Fibroblast of skin of back (primary cell): Measurements from ENCODE around the gene MFNG.

ENCODE experiments used
- DNase-seq: peaks from one replicate; pipeline ENCODE4 v3.0.0-alpha.2; 2013

Gene MFNG

DNA sequence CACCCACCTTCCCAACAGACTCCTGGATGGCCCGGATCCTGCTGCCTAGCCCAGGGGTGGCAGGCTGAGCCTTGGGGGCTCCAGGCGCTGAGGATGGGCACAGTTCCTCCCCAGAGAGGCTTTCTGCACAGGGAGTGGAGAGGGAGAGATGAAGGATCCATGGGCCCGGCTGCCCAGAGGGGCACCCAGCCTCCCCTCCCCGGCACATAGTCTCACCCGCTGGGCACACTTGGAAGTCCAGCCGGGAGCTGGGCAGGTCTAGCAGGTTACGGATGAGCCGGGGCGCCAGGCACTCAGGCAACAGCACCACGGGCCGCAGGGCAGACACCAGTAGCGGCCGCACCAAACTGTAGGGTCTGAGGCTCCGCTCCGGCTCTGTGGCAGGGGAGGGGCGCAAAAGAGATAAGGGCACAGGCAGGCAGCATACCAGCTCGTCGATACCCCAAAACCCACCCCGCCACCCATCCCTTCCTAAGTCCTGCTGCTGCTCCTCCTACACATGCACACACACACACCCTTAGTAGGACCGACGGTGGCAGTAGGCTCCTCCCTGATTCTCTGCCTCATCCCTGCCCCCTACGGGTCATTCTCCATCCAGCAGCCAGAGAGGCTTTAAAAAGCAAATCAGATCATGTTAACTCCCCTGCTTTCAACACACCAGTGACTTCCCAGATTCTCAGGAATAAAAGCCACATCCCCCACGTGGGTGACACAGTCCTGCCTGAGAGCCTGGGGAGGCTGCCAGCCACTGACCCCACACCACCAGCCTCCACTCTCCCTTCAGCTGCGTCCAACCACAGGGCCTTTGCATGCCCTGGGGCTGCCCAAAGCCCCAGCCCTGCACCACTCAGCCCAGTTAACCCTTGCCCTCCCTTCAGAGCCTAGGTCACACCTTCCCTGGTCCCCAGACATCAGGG lies 6.5 kb upstream of the MFNG start:
- peak; percentile 58 for DNase-seq

DNA sequence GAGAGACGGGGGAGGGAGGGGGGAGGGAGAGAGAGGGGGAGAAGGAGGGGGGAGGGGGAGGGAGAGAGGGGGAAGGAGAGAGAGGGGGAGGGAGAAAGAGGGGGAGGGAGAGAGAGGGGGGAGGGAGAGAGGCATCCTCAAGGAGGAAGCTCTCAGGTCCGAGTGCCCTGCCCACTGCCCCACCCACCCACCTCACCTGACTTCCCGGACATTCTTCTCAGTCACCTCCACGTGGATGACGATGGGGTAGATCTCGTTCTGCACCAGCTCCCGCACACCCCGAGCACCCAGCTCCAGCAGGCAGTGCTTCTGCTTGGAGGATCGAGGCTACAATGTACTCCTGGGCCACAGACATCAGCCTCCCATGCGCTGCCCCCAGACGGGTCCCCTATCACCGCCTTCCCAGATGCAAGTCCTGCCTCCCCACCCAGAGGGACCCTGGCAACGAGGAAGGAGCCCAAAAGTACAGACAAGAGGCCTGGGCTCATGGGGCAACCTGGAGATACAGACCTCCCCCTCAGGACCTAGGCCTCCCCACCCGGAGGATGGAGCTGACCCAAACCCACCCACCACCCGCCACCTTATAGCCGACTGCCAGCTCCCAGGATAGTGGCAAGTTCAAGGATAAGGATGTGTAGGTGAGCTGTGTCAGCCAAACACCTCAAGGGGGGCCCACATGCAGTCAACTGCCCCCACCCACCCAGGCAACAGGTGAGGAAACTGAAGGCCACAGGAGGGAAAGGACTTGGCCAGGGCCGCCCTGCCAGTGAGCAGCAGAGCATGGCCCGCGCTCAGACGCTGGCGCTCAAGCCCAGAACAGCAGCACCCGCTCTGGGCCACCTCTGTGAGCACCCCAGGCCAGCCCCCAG lies 5.6 kb upstream of the MFNG start:
- DNase-seq, result no peak

DNA sequence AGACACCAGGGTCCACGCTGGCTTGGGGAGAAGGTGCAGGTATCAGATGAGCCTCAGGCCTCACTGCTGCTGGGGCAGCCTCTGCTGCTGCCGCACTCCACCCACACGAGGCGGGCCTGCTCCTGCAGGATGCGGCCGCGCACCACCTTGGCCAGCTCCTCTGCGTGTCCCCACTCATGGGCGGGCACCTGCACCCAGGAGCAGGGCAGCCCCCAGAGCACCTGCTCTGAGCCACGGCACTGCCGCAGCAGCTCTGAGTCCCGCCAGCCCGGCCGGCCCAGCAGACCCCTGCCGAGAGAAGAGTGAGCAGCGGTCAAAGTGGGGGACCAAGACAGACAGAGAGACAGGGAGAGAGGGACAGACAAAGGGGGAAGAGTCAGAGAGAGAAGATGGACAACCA lies 4.9 kb upstream of the MFNG start:
- no peak for DNase-seq

DNA sequence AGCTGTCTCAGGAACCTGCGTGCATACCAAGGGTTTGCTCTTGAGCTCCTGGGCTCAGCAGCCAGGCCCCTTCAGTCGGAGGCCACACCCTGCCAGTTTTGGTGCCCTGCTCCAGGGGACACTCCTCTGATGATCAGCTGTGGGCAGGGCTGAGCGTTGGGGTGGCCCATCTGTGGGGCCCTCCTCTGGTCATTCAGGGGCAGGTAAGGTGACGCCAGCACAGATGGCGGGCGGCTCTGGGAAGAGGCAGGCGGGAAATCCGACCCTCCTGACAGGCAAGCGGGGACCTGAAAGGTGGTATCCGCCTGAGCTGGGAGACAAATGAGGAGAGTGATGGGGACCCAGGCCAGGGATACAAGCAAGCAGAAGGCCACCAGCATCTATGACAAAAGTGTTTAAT lies 3.8 kb upstream of the MFNG start:
- DNase-seq, result no peak

DNA sequence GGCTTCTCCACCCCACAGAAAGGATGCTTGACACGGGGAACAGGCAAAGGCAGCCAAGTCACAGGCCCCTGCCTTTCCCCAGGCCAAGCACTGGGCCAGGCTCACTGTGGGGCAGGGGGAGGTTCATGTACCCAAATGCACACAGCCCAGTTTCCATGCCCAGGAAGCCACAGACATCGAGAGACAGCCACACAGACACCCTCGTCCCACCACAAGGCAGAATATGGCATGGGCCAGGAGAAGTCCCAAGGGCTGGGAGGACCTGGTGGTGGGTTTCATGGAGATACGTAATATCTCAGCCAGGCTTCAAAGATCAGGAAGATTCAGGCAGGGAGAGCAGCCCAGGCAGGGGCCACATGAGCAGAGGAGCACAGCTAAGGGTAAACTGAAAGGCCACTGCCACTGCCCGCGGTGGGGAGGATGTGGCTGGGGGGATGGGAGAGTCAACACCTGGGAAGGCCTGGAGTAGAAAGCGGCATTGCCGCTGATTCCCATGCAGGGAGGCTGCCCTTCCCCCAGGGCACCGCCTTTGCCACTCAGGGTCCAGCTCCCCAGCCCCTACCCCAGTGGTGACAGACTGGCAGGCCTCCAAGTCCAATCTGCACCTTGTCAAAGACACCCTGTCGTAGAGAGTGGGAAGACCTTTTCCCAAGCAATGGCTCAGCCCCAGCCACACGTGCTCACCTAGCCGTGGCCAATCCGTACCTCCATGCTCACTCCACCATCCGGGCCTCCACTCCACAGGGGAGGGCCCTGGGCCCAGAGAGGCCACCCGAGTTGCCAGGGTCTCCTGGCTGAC lies 2.4 kb upstream of the MFNG start:
- no peak for DNase-seq

DNA sequence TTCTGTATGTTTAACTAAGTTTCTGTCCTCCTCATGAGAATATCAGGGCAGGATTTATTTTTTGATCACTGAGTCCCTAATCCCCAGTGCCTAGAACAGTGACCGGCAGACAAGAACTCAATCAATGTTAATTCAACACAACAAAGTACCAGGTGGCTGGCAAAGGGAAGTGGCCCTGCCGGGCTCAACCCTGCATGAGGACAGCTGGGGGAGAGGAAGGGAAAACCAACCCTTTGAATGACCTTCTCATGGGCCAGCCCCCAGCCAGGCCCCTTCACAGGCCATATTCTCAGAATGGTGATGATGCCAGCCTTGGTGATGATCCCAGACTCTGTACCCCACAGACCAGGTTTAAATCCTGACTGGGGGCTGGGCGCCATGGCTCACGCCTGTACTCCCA lies 1.4 kb upstream of the MFNG start:
- no peak for DNase-seq

DNA sequence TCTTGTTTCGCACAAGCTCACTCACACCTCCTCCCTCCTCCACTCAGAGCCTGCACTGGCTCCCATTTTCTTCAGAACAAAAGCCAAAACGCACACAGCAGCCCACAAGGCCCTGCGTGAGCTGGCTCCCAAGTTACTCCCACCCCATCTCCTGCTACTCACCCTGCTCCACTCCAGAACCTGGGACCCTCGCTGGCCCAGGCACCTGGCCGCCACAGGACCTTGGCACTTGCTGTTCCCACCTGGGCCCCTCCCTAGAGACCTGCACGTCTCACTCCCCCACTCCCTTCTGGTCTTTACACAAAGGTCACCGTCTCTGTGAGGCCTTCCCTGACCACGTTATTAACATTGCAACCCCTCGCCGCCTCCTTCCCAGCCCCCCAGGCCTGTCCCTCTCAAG lies 945 bp upstream of the MFNG start:
- no peak for DNase-seq

DNA sequence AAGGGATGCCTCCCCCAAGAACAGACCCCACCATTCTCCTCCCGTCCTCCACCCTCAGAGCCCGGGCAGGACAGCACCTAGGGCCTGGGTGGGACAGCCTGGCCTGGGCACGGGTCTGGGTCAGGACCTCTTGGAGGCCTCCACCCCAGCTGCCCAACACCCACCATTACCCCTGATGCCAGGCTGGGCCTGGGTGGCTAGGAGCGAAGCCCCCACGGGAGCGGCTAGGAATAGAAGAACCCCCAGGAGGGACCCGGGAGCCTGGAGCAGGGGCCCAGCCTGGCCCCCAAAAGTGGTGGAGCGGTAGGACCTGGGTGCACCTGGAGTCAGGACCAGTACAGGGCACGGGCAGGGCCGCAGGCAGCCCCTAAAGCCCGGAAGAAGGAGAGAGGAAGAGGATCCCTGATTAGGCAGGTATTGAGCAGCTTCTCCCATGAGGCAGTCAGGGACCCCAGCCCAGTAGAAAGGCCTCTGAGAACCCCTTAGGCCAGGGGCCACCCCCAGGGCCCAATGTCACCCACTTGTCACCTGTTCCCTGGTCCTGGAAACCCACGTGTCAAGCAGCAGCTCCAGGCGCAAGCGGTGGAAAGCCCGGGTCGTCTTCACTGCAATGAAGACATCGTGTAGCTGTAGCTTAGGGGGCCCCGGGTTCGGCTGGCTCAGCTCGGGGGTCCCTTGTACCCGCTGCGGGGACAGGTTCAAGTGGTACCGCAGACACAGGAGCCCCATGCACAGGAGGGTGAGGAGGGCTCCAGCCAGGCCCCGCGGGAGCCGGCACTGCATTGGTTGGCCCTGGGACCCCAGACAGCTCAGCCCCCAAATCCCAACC lies 575 bp downstream of the MFNG start:
- no peak for DNase-seq

DNA sequence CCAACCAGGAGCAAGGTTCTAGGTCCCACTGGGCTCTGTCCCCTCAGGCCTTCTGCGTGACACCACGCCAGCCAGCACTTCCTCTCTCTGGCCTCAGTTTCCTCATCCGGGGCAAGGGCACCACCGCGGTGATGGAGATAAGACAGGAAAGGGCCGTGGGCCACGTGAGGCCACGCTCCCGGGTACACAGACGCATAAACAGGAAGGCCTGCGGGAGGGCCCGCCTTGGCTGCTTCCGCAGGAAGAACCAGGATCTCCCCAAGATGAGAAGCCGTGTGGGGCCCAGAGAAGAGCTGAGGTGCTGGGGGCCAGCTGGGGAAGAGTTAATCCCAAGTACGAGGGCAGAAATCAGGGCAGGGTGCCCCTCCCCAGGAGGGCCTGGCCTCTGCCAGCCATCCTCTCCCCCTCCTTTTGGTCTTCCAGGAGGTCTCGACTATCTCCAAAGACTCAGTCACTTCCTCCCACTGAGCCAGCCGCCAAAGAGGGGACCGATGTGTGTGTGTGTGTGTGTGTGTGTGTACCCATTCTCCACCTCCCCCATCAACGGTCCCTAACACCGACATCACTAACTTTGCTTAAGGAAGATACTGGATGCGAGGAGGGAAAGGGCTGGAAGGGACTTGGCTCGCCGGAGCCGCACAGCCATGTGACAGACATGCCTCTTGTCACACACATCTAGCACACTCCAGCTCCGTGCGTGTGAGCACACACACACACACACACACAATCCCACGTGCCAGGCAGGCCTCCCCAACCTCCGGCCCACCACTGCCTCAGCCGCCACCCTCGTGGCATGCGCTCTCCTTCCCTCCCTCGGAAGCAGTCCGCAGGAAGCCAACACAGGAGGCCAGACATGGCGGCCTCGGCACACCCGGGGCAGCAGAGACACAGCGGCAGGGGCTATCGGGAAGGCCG lies 1.4 kb downstream of the MFNG start:
- DNase-seq, result no peak

DNA sequence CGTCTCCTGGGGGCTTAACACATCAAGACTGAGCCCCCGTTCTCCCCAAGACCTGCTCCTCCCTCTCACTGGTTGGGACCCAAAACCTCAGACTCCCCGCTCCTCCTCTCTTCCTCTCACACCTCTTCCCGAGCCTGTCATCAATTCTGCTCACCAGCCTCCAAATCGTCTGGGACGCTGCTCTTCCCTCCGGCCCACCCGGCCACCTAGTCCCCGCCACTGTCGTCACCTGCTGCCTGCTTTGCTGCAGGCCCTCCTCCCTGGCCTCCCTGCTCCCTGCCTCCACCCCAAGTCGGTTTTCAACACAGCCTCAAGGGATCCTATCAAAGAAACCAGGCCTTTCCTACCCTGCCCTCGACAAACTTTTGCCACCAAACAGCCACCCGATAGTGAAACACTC lies 3.1 kb downstream of the MFNG start:
- no peak for DNase-seq

DNA sequence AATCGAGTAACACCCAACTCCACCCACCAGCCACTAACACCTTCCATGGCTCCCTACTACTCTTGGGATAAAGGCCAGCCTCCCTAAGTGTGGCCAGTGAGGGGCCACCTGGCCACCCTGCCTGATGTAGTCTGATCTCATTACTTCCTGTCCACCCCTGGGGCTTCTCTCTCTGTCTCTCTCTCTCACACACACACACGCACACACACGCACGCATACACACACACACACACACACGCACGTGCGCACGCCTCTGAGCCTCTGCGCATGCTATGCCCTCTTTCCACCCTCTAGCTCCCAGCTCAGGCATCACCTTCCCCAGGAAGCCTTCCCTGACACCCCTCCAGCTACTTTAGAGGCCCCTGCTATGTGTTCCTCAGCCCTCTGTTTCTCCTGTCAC lies 3.9 kb downstream of the MFNG start:
- DNase-seq, result no peak

DNA sequence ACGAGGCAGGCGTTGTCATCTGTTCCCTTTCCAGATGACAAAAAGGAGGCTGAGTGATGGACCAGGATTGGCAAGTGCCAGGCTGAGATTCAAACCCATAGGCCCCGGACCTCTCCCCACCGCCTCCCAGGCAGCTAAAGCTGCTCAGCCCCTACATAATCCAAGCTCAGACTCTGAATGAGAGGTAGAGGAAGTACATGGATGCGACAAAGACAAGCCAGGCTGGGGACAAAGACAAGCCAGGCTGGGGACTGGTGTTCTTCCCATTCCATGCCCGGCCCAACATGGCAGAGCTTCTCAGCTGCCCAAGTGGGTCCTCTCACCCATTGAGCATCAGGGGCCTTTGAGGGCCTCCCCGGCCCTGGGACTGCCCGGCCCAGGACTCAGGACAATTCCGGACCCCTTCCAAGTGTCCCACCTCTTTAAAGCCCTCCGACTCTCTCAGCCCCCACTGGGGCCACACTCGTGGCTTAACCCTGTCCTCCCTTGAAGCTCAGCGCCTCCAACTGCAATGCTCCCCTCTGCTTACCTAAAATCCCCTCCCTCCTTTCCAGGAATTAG lies 4.8 kb downstream of the MFNG start:
- DNase-seq, result no peak

DNA sequence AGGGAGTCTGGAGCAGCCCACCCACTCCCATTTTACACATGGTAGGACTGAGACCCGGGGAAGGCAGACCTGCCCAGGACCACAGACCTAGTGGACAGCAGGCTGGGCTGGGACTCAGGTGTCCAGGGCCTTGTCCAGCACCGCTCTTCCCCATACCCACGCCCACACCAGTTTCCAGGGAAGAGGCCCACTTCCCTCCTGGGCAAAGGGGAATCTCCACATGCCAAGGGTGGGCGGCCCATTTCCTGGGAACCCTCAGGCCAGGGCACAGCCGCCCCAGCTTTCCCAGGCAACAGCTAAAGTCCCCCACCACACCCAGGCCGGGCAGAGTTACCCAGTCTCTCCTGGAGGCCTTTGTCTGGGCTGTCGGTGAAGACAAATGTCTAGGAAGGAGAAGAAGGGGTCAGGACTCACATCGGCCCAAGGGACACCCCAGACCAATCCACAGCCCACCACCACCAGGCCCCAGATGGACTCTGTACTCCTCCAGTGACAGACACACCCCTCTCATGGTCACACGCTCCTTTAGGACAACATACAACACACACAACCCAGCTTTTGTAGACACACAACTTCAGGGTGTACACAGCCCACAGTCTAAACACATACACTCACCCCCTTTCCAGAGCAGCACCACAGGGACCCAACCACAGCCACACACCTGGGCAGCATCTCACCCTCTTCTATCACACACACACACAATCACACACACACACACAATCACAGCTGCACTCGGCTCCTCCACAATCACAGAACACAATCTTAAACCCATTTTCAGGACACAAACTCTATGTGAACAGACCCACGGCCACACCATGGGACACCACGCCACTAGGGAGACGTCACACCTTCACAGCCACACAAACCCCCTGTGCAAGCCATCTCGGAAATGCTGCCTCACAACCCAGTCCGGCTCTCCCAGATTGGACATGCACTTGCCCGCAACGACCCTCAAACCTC lies 5.5 kb downstream of the MFNG start:
- DNase-seq, result no peak

DNA sequence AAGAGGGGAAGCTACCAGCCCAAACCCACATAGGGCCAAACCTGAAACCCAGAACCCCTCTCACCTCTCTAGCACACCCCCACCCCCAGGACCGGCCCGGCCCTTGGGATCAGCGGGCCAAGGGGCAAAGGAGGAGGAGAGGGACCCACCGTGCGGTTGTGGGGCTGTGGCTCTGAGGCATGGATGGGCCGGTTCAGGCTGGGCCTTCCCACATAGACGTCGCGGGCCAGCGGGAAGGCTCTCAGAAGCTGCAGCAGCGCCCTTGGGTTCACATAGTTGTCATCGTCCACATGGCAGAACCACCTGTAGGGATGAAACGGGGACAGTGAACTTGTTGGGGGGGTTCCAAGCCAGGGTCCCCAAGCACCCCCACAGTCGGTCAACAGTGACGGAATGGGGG lies 7.0 kb downstream of the MFNG start:
- DNase-seq, result no peak

DNA sequence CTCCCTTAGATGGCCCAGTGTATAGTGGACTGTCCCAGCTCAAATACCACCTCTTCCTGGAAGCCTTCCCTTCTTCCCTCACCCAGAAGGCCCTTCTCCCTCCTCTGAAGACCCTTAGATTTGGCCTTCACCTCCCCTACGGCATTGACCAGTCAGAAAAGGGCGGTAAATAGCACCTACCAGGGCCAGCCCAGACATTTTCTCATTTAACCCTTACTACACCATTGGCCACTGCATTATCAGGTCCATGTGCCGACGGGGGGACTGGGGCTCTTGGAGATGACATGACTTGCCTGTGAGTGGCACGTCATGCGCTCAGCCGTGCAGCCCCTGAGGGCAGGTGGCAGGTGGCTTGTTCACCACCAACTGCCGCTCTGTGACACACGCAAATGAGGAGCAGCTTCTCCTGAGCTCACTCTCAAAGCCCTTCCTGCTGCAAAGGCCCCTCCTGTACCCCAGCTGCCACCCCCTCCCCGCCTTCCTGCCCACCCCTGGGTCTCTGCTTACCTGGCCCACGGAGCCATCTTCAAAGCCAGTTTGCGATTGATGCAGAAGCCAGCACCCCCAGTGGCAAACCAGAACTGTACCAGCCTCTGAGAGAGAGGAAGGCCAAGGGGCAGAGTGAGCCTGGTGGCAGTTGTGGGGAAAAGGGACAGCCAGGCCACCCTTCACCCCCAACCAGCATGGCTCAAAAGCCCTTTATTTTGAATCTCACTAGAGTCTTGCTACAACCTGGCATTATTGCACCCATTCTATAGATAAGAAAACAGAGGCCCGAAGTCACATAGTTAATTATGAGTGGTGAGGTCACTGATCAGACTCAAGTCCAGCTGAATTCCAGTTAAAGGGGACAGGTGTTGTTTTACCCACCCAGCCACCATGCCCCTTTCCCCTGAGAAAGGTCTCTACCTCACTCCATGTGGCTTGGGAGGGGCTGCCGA lies 9.5 kb downstream of the MFNG start:
- no peak for DNase-seq

DNA sequence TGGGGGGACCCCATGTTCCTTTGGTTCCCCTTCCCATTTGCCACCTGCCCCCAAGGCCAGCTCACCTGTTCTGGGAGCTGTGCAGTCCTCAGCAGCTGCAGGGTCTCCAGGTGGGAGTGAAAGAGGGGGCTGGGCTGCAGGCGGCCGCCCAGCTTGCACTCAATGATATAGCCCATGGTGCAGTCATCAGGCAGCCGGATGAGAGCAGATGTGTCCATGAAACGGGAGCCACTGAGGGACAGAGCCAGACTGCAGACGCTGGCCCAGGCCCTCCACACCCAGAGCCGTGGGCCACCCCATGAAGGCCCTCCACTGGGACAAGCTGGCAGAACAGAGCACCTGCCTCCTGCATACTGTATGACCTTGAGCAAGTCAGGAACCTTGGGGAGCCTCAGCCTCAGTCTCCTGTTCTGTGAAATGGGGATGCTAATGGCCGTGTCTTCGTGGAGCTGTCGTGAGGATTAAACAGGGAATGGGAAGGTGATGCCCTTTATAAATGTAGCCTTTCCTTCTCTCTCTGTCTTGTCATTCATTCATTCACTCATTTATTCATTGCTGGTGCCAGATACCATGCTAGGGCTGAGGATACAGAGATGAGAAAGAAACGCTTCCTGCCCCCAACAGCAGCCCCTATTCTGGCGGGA lies 11.6 kb downstream of the MFNG start:
- no peak for DNase-seq

DNA sequence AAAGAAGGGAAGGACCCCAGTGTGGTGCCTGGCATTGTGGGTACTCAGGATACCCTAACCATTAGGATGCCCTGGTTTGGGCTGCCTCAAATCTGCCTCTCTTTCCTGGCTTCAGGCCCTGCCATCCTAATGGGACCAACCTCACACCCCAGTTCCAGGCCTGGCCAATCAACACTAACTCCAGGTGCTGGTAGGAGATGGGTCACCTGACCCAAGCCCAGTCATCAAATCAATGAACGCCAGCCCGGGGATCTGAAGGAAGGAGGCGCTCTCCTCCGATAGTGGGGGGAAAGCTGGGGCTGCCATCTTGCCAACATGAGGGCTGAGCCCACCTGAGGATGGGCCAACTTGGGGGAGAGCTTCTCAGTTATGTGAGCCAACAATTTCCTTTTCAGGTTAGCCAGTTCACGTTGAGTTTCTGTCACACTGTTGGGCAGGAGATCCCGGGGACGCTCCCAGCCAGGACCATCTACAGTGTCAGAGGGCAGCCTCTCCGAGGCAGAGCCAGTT lies 12.7 kb downstream of the MFNG start:
- no peak for DNase-seq
